A549 (cell line): ENCODE measurements around the gene KLHL29. TPM values are rescaled to one million over a fixed set of nuclear protein-coding genes. Genes with fewer than 3 reads are reported as not detected.

Experiments used
- ATAC-seq, 2 experiments: fragments of 200-7000 bp in 1 of 2; fragments of >200 bp in 1 of 2; cut with Nextera tagmentation in 1 of 2; cut with Tn5 transposase in 1 of 2; 3 replicates each; pipeline versions ENCODE4 v1.8.0 to v1.9.1; 2018 to 2020; ENCODE audit warnings: mild to moderate bottlenecking in 1 of 2, moderate library complexity in 1 of 2
- CTCF ChIA-PET: fragments of 300-600 bp; sonication (Branson Sonifier 250); formaldehyde crosslinking; extraction: SDS; loops from one replicate; lab custom pipeline; 2021; ENCODE audit warnings: antibody characterized with exemption, inconsistent platforms; lab: Yijun Ruan, JAX
- POLR2A ChIA-PET: fragments of 350-600 bp; formaldehyde crosslinking; extraction: SDS; loops from one replicate; lab custom pipeline; 2021; ENCODE audit warnings: antibody characterized with exemption, inconsistent platforms; lab: Yijun Ruan, JAX
- DNase-seq, 2 experiments: peaks; one replicate each; pipeline versions ENCODE4 v3.0.0 to v3.0.0-alpha.2; 2011 to 2016; ENCODE audit warnings: low read depth in 1 of 2, low spot score in 1 of 2
- FAIRE-seq: peaks from 2 replicates; lab custom pipeline; 2011; peaks lifted over from hg19 to GRCh38; lab: Jason Lieb, UNC
- H3K27ac ChIP-seq, 2 experiments: fragments of >200 bp; sonication (Bioruptor Twin); formaldehyde crosslinking; 3 replicates each; pipeline ENCODE4 v1.5.1; 2016 to 2017
- H3K4me1 ChIP-seq: fragments of >200 bp; sonication (Bioruptor Twin); formaldehyde crosslinking; 3 replicates; pipeline ENCODE4 v1.6.1; 2016
- H3K4me2 ChIP-seq: fragments of >200 bp; sonication (Bioruptor Twin); formaldehyde crosslinking; 3 replicates; pipeline ENCODE4 v1.6.1; 2016
- H3K4me3 ChIP-seq: fragments of >200 bp; sonication (Bioruptor Twin); formaldehyde crosslinking; 3 replicates; pipeline ENCODE4 v1.5.1; 2016
- H3K9me3 ChIP-seq: fragments of >200 bp; sonication (Bioruptor Twin); formaldehyde crosslinking; 3 replicates; pipeline ENCODE4 v1.6.1; 2016
- BHLHE40 ChIP-seq: IDR thresholded peaks from 2 replicates; pipeline ENCODE4 v1.6.1; 2012; ENCODE audit warnings: low read depth, low read length, inconsistent platforms
- CBX2 ChIP-seq: fragments of 200-600 bp; sonication (generic); IDR thresholded peaks from 2 replicates; pipeline ENCODE4 v1.6.1; 2016; ENCODE audit warnings: low read depth, mild to moderate bottlenecking, borderline replicate concordance
- CEBPB ChIP-seq, 2 experiments: fragments of >200 bp in 1 of 2; sonication (Bioruptor Twin) in 1 of 2; formaldehyde crosslinking in 1 of 2; IDR thresholded peaks; 2 replicates each; pipeline ENCODE4 v1.6.1; 2012 to 2016
- CTCF ChIP-seq: fragments of >200 bp; sonication (Bioruptor Twin); formaldehyde crosslinking; IDR thresholded peaks from 3 replicates; pipeline ENCODE4 v1.5.1; 2016
- E2F6 ChIP-seq: IDR thresholded peaks from 2 replicates; pipeline ENCODE4 v1.6.1; 2012; ENCODE audit warnings: low read depth, borderline replicate concordance
- EHF ChIP-seq: fragments of 250-450 bp; sonication (Bioruptor Pico); IDR thresholded peaks from 2 replicates; pipeline ENCODE4 v1.5.0; 2020; ENCODE audit warnings: mild to moderate bottlenecking
- EHMT2 ChIP-seq: fragments of 200-600 bp; sonication (generic); IDR thresholded peaks from 2 replicates; pipeline ENCODE4 v1.6.1; 2016; ENCODE audit warnings: antibody characterized with exemption, low read depth, mild to moderate bottlenecking, moderate library complexity
- ESRRA ChIP-seq: fragments of 150-350 bp; IDR thresholded peaks from 2 replicates; pipeline ENCODE4 v1.6.1; 2014; ENCODE audit warnings: mild to moderate bottlenecking, low read length, borderline replicate concordance
- FOSB ChIP-seq: fragments of 250-450 bp; sonication (Bioruptor Pico); IDR thresholded peaks from 2 replicates; pipeline ENCODE4 v1.5.0; 2020; ENCODE audit warnings: mild to moderate bottlenecking, moderate library complexity
- FOSL2 ChIP-seq, 2 experiments: fragments of 450-650 bp in 1 of 2; fragments of >200 bp in 1 of 2; sonication (Bioruptor Twin) in 1 of 2; formaldehyde crosslinking; IDR thresholded peaks; 2 replicates each; pipeline versions ENCODE4 v1.5.0 to v1.6.1; 2016 to 2020; ENCODE audit warnings: mild to moderate bottlenecking in 1 of 2, moderate library complexity in 1 of 2
- FOXS1 ChIP-seq: fragments of 250-450 bp; sonication (Bioruptor Pico); IDR thresholded peaks from 2 replicates; pipeline ENCODE4 v1.5.0; 2020; ENCODE audit warnings: mild to moderate bottlenecking, moderate library complexity
- GATA3 ChIP-seq: IDR thresholded peaks from 2 replicates; pipeline ENCODE4 v1.6.1; 2012; ENCODE audit warnings: borderline replicate concordance
- HDAC2 ChIP-seq: fragments of 200-600 bp; sonication (generic); IDR thresholded peaks from 2 replicates; pipeline ENCODE4 v1.6.1; 2016
- HOXA7 ChIP-seq: fragments of 250-450 bp; sonication (Bioruptor Pico); IDR thresholded peaks from 2 replicates; pipeline ENCODE4 v1.5.0; 2020; ENCODE audit warnings: mild to moderate bottlenecking, moderate library complexity
- HOXB13 ChIP-seq: fragments of 250-450 bp; sonication (Bioruptor Pico); IDR thresholded peaks from 2 replicates; pipeline ENCODE4 v1.5.0; 2020; ENCODE audit warnings: low read depth, mild to moderate bottlenecking, moderate library complexity
- JUNB ChIP-seq: fragments of >200 bp; sonication (Bioruptor Twin); formaldehyde crosslinking; IDR thresholded peaks from 2 replicates; pipeline ENCODE4 v1.6.1; 2016
- MAX ChIP-seq: IDR thresholded peaks from 2 replicates; pipeline ENCODE4 v1.6.1; 2012
- MYC ChIP-seq: IDR thresholded peaks from 2 replicates; pipeline ENCODE4 v1.6.1; 2012; ENCODE audit warnings: mild to moderate bottlenecking, inconsistent platforms, low read length, improper control_type of control experiment, borderline replicate concordance
- NFE2L2 ChIP-seq: fragments of 150-350 bp; conservative IDR thresholded peaks from 2 replicates; pipeline ENCODE4 v1.6.1; 2014; ENCODE audit warnings: low read length
- NPAS2 ChIP-seq: fragments of 250-450 bp; sonication (Bioruptor Pico); IDR thresholded peaks from 2 replicates; pipeline ENCODE4 v1.8.0; 2022; ENCODE audit warnings: mild to moderate bottlenecking, moderate library complexity, borderline replicate concordance
- PBX3 ChIP-seq: IDR thresholded peaks from 2 replicates; pipeline ENCODE4 v1.6.1; 2012
- RAD21 ChIP-seq, 2 experiments: fragments of >200 bp in 1 of 2; sonication (Bioruptor Twin) in 1 of 2; formaldehyde crosslinking in 1 of 2; IDR thresholded peaks in 1 of 2; conservative IDR thresholded peaks in 1 of 2; 2 replicates in 1 of 2; 3 replicates in 1 of 2; pipeline ENCODE4 v1.6.1; 2012 to 2018; ENCODE audit warnings: inconsistent platforms in 1 of 2
- SMC3 ChIP-seq: fragments of >200 bp; sonication (Bioruptor Twin); formaldehyde crosslinking; IDR thresholded peaks from 3 replicates; pipeline ENCODE4 v1.6.1; 2018; ENCODE audit warnings: inconsistent platforms
- TP53 ChIP-seq: fragments of 250-450 bp; sonication (Bioruptor Pico); IDR thresholded peaks from 2 replicates; pipeline ENCODE4 v1.5.0; 2021; ENCODE audit warnings: mild to moderate bottlenecking, moderate library complexity
- USF2 ChIP-seq: fragments of 450-650 bp; IDR thresholded peaks from 2 replicates; pipeline ENCODE4 v1.6.1; 2014; ENCODE audit warnings: antibody characterized with exemption
- ZNF302 ChIP-seq: fragments of 250-450 bp; sonication (Bioruptor Pico); IDR thresholded peaks from 2 replicates; pipeline ENCODE4 v1.9.0; 2021; ENCODE audit warnings: inconsistent platforms, mild to moderate bottlenecking, moderate library complexity
- ZSCAN20 ChIP-seq: fragments of 250-450 bp; sonication (Bioruptor Pico); IDR thresholded peaks from 2 replicates; pipeline ENCODE4 v1.8.0; 2022; ENCODE audit warnings: mild to moderate bottlenecking, moderate library complexity
- WGBS: methylation state at CpG from one replicate; pipeline ENCODE4 v1.1.6; 2017; ENCODE audit errors: missing lambda C conversion rate; 5-methylcytosine and 5-hydroxymethylcytosine counted together
- polyA plus RNA-seq, 4 experiments: library from polyadenylated mRNA; depleted of rRNA in 3 of 4; stranded (reverse); fragments of >200 nt; fragmentation: RNase III in 1 of 4; extraction: RNeasy Plus Mini Kit Qiagen cat#74134 plus additional on column Dnase treatment in 1 of 4; gene quantifications; 2 replicates in 3 of 4; 3 replicates in 1 of 4; pipeline ENCODE4 v1.2.3, GENCODE V29; 2011 to 2017

The KLHL29 gene
- polyA plus RNA-seq, 2 of the 4 experiments (the other 2 are of a cell fraction), result 1.3 to 2.5 TPM

GRCh38 chr2:23657934-23658333 is 273.0 kb downstream of the KLHL29 start (continued):
- TF ChIP-seq ZNF302 (CRISPR knock-in tag) (no peak), EHF (CRISPR knock-in tag) (no peak), USF2 (no peak), HDAC2 (no peak), HOXB13 (CRISPR knock-in tag) (no peak), PBX3 (no peak)

DNA sequence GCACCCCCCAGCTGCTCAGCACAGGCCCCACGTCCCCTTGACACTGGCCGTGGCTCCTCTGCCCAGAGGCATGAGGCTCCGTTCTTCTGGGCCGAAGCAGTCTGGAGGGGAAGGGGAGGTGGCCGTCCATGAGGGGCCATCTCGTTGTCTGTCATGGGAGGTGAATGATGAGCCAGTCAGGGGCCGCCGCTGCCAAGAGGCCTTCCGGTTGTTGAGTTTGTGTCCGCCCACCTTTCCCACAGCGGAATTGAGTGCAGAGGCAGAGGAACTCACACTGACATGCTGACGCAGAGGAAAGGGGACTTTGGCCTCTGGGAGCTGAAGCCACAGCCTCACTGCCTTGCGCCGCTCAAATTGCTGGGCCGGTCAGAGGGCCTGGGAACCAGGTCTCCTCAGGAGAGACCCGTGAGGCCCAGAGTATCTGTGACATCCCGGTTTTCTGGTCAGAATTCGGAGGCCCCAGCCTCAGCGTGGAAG is 273.5 kb downstream of the KLHL29 start:
- H3K4me1 ChIP-seq, result no peaks in the 10 kb centered on the region
- H3K4me3 ChIP-seq, result no peak overlapping the region
- TF ChIP-seq EHMT2 (no peak), FOSB (CRISPR knock-in tag) (no peak)
- ATAC-seq, result no peak
- no peak overlapping the region for H3K27ac ChIP-seq
- no peak for FAIRE-seq
- ChIA-PET POLR2A (no interaction called here), CTCF (no interaction called here)
- no peak overlapping the region for H3K4me2 ChIP-seq
- no peaks in the 10 kb centered on the region for H3K9me3 ChIP-seq
- DNase-seq, result no peak
- 79% methylated on average over 18 of the region's 19 CpGs for WGBS

- ATAC-seq, result no peak
- no peak for DNase-seq
- no peaks in the 10 kb centered on the region for H3K9me3 ChIP-seq
- TF ChIP-seq ZSCAN20, result no peak
- no peak for TF ChIP-seq ESRRA
- TF ChIP-seq HDAC2, result no peak
- TF ChIP-seq HOXA7 (CRISPR knock-in tag), result no peak
- TF ChIP-seq NFE2L2, result no peak
- TF ChIP-seq CEBPB (IDR thresholded peaks at IDR 0.05), result no peak
- no peak for TF ChIP-seq RAD21 (conservative IDR thresholded peaks at IDR 0.05 in 1 of 2, IDR thresholded peaks at IDR 0.05 in 1 of 2)
- no peak for TF ChIP-seq JUNB
- TF ChIP-seq MAX, result no peak
- no peak for TF ChIP-seq TP53 (CRISPR knock-in tag)
- TF ChIP-seq CBX2, result no peak
- TF ChIP-seq BHLHE40, result no peak
- TF ChIP-seq, all 56 proteins: peak for 0
- FAIRE-seq, result no peak
- no peak overlapping the region for H3K27ac ChIP-seq
- WGBS, result 93% methylated on average over 9 of the region's 9 CpGs
- CTCF ChIA-PET, result interaction anchor here (1.0 to 2.1 kb wide), 3 partner anchors 11 to 18 kb away, joined by 3 to 5 read pairs (median 3); no protein-coding TSS in a partner anchor
- no peak overlapping the region for H3K4me3 ChIP-seq
- H3K4me1 ChIP-seq, result no peaks in the 10 kb centered on the region
- H3K4me2 ChIP-seq, result no peak overlapping the region
- POLR2A ChIA-PET, result no interaction called here
These were observed 274.3 kb downstream of the KLHL29 start for GRCh38 chr2:23659328-23659727.

DNA sequence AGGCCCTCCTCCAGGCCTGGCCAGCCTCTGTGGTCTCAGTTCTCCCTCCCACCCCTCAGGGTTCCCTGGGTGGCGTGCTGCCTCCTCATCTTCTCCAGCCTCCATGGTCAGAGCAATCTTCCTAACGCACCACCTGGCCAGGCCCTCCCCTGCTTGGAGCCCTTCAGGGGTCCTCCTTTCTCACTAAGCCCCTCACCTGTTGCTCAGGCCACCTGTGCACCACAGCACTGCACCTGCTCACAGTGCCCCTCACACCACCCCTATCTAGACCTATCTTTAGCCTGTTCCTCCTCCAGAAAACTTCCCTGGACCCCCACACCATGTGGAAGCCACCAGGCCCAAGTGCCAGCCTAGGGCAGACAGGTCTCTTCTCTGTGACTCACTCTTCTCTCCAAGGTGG is 274.8 kb downstream of the KLHL29 start:
- ATAC-seq (no peak), DNase-seq (no peak)
- CTCF ChIA-PET, result interaction anchor here (1.0 to 2.1 kb wide), 3 partner anchors 12 to 19 kb away, joined by 3 to 5 read pairs (median 3); no protein-coding TSS in a partner anchor
- TF ChIP-seq HDAC2, result no peak
- TF ChIP-seq FOXS1 (CRISPR knock-in tag), result no peak
- TF ChIP-seq RAD21 (conservative IDR thresholded peaks at IDR 0.05 in 1 of 2, IDR thresholded peaks at IDR 0.05 in 1 of 2), result no peak
- no peak for TF ChIP-seq ESRRA
- no peak for TF ChIP-seq FOSL2 (IDR thresholded peaks at IDR 0.05)
- no peak for TF ChIP-seq FOSL2 (CRISPR knock-in tag; IDR thresholded peaks at IDR 0.05)
- TF ChIP-seq NPAS2 (CRISPR knock-in tag), result no peak
- TF ChIP-seq GATA3, result no peak
- TF ChIP-seq SMC3, result no peak
- TF ChIP-seq CTCF, result no peak
- TF ChIP-seq CEBPB (IDR thresholded peaks at IDR 0.05), result no peak
- TF ChIP-seq BHLHE40, result no peak
- TF ChIP-seq E2F6, result no peak
- no peak for TF ChIP-seq MAX
- no peak for TF ChIP-seq MYC

More for the DNA sequence above, 274.8 kb downstream of the KLHL29 start:
- no peak overlapping the region for H3K4me2 ChIP-seq
- FAIRE-seq, result no peak
- H3K4me1 ChIP-seq, result no peaks in the 10 kb centered on the region
- POLR2A ChIA-PET, result no interaction called here
- H3K4me3 ChIP-seq, result no peak overlapping the region
- no peaks in the 10 kb centered on the region for H3K9me3 ChIP-seq
- WGBS, result 67% methylated on average over 2 of the region's 2 CpGs
- H3K27ac ChIP-seq, result no peak overlapping the region
